ENCODE data around the gene ABLIM3. TPM values are rescaled to one million over a fixed set of nuclear protein-coding genes. Genes with fewer than 3 reads are reported as not detected.

Gene ABLIM3
- total and polyA plus RNA-seq, 2 donors (not counting 3 experiments of a cell fraction or from before 2014, with no cell fraction given) = 16.7 to 42.1 TPM

DNA sequence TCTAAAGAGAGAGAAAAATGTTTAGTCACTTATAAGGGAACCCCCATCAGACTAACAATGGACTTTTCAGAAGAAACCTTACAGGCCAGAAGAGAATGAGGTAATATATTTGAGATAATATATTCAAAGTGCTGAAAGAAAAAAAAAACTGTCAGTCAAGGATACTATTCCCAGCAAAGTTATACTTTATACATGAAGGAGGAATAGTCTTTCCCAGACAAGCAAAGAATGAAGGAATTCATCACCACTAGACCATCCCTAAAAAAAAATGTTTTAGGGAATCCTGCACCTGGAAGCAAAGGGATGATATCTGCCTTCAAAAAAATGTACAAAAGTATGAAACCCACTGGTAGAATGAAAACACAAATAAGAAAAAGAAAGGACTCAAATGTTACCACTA lies 41.0 kb upstream of the ABLIM3 start:
- Histone ChIP-seq H4K20me1 (replicated peaks; ENCODE audit: control insufficient read depth, extremely low read depth, insufficient read depth, low read length) (no peaks in the 10 kb centered on the region), H3K4me2 (ENCODE audit: insufficient read depth, low read length) (no peak overlapping the region), H3K9ac (replicated peaks; ENCODE audit: extremely low read depth, insufficient read depth, low read length) (no peak overlapping the region), H2AFZ (ENCODE audit: low read depth, low read length) (no peak overlapping the region), H3K4me1 (ENCODE audit: control insufficient read depth, extremely low read depth, insufficient read depth, low read length) (no peaks in the 10 kb centered on the region), H3K9me3 (replicated peaks; ENCODE audit: control insufficient read depth, insufficient read depth, low read length) (no peaks in the 10 kb centered on the region), H3K36me3 (ENCODE audit: control insufficient read depth in 2 of 2, extremely low read depth in 1 of 2, insufficient read depth in 2 of 2, low read length in 2 of 2) (no peaks in the 10 kb centered on the region), H3K4me3 (replicated peaks in 1 of 3; ENCODE audit: insufficient read depth in 1 of 3, low read depth in 1 of 3, low read length in 3 of 3) (no peak overlapping the region), H3K27me3 (ENCODE audit: control insufficient read depth in 2 of 2, insufficient read depth in 2 of 2, low read length in 2 of 2) (no peaks in the 10 kb centered on the region), H3K79me2 (ENCODE audit: control insufficient read depth, insufficient read depth, low read length) (no peaks in the 10 kb centered on the region), H3K27ac (ENCODE audit: insufficient read depth, low read depth, low read length) (no peak overlapping the region), H3K9me1 (replicated peaks; ENCODE audit: control insufficient read depth, extremely low read depth, insufficient read depth, low read length) (no peaks in the 10 kb centered on the region)
- CTCF ChIA-PET = interaction anchor here (1.7 kb wide), 1 partner anchor 14 kb away, joined by 4 read pairs; no protein-coding TSS in a partner anchor
- POLR2A ChIA-PET = no interaction called here
- FAIRE-seq (no peak), DNase-seq (ENCODE audit: low read depth, low spot score) (no peak)
- no TSS peak for BruUV-seq (replicated peaks)
- dilution Hi-C loops (cut with MboI; ENCODE audit: extremely low pct_ligation_motif_present, low sequenced_read_pairs) (loop anchor here (25.0 kb wide), 1 partner anchor 363 kb away; no protein-coding TSS in a partner anchor), intact Hi-C loops (cut with micrococcal nuclease) (no loop called here)
- TF ChIP-seq MYC (IDR thresholded peaks at IDR 0.05; ENCODE audit: low read depth, low read length) = no peak
- no peak for TF ChIP-seq EZH2 (IDR thresholded peaks at IDR 0.05; ENCODE audit: borderline replicate concordance, low read depth, low read length, severe bottlenecking)
- no peak for TF ChIP-seq POLR2AphosphoS5 (IDR thresholded peaks at IDR 0.05; ENCODE audit: insufficient read depth, low read depth, low read length)
- TF ChIP-seq, protein P1, sequence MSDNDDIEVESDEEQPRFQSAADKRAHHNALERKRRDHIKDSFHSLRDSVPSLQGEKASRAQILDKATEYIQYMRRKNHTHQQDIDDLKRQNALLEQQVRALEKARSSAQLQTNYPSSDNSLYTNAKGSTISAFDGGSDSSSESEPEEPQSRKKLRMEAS (IDR thresholded peaks at IDR 0.05; ENCODE audit: insufficient read depth, insufficient read length) = no peak
- TF ChIP-seq JUN (IDR thresholded peaks at IDR 0.05; ENCODE audit: borderline replicate concordance, insufficient read depth, insufficient read length, low read depth) = no peak
- TF ChIP-seq, protein P2, sequence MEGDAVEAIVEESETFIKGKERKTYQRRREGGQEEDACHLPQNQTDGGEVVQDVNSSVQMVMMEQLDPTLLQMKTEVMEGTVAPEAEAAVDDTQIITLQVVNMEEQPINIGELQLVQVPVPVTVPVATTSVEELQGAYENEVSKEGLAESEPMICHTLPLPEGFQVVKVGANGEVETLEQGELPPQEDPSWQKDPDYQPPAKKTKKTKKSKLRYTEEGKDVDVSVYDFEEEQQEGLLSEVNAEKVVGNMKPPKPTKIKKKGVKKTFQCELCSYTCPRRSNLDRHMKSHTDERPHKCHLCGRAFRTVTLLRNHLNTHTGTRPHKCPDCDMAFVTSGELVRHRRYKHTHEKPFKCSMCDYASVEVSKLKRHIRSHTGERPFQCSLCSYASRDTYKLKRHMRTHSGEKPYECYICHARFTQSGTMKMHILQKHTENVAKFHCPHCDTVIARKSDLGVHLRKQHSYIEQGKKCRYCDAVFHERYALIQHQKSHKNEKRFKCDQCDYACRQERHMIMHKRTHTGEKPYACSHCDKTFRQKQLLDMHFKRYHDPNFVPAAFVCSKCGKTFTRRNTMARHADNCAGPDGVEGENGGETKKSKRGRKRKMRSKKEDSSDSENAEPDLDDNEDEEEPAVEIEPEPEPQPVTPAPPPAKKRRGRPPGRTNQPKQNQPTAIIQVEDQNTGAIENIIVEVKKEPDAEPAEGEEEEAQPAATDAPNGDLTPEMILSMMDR (IDR thresholded peaks at IDR 0.05; ENCODE audit: extremely low read depth in 1 of 2, insufficient read depth in 1 of 2, low read depth in 1 of 2, low read length in 2 of 2) = no peak
- no peak for TF ChIP-seq POLR2A (IDR thresholded peaks at IDR 0.05; ENCODE audit: low read depth, low read length)
- TF ChIP-seq FOS (IDR thresholded peaks at IDR 0.05; ENCODE audit: borderline replicate concordance, insufficient read depth, low read length) = no peak
- no peak for TF ChIP-seq GATA2 (IDR thresholded peaks at IDR 0.05; ENCODE audit: insufficient read depth, insufficient read length, low read depth, low read length)
